ENCODE data around the gene ESPNL.

Gene ESPNL

DNA sequence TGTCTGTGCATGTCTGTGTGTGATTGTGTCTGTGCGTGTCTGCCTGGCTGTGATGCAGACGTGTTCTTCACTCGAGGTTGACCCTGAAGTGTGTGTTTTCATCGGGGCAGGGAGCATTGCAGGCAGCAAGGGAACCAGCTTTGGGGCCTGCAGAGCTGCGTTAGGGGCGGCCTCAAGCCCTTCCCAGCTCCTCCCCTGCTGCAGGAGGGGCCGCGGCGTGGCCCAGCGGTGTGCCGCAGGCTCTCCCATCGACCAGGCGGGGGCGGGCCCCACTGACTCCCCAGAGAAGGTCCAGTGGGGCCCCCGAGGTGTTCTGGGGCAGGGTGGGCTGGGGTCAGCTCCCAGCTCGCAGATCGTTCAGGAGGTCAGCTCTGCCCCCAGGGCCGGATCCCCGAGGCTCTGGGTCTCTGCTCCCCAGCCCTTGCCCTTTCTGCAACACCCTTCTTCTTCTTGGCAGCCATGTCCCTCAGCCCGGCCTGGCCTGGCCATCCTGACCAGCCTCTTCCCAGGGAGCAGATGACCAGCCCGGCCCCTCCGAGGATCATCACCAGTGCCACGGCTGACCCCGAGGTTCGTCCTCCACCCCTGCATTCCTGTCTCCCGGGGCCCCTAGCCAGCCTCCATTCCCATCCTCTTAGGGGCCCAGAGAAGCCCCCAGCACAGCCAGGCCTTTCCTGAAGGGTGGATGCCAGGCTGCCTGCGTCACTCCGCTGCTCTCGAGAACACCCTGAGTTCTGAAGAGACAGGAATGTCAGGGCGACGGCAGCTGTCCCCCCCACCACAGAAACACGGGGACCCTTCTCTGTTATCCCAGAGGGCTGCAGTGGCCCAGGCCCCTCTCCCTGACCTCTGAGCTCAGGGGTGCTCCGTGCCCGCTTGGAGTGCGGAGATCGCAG is 27.3 kb downstream of the ESPNL start:
- in situ Hi-C loops (cut with MboI; ENCODE audit: low sequenced_read_pairs): no loop called here

DNA sequence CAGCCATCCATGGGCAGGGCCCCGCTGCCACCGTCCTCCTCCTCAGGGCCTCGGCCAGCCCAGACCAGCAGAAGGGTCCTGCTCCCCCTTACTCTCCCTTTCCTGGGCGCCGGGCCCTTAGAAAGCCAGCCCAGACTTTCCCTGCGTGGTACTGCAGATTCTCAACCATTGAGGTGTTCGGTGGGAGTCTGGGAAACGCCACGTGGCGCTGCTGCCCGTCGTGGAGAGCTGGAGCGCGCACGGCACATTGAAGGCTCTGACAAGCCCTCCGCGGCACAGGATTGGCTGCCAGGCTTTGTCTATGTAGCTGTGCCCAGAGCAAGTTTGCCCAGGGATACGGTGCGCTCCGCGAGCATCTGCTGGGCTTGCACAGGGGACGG is 27.9 kb downstream of the ESPNL start:
- in situ Hi-C loops (cut with MboI; ENCODE audit: low sequenced_read_pairs): no loop called here

DNA sequence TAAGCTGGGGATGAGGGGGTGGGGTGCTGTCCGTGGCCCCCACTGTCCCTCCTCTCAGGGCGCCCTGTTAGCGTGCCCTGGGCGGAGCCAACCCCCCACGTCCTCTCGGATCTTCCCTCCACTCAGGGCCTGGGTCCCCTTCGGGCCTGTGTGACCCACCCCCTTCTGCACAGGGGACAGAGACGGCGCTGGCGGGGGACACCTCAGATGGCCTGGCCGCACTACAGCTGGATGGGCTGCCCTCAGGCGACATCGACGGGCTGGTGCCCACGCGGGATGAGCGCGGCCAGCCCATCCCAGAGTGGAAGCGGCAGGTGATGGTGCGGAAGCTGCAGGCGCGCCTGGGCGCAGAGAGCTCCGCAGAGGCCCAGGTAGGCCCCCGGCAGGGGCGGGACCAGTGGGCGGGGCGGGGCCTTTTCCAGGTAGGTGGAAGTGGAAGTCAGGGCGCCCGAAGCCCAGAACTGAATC is 28.4 kb downstream of the ESPNL start:
- in situ Hi-C loops (cut with MboI; ENCODE audit: low sequenced_read_pairs): no loop called here

DNA sequence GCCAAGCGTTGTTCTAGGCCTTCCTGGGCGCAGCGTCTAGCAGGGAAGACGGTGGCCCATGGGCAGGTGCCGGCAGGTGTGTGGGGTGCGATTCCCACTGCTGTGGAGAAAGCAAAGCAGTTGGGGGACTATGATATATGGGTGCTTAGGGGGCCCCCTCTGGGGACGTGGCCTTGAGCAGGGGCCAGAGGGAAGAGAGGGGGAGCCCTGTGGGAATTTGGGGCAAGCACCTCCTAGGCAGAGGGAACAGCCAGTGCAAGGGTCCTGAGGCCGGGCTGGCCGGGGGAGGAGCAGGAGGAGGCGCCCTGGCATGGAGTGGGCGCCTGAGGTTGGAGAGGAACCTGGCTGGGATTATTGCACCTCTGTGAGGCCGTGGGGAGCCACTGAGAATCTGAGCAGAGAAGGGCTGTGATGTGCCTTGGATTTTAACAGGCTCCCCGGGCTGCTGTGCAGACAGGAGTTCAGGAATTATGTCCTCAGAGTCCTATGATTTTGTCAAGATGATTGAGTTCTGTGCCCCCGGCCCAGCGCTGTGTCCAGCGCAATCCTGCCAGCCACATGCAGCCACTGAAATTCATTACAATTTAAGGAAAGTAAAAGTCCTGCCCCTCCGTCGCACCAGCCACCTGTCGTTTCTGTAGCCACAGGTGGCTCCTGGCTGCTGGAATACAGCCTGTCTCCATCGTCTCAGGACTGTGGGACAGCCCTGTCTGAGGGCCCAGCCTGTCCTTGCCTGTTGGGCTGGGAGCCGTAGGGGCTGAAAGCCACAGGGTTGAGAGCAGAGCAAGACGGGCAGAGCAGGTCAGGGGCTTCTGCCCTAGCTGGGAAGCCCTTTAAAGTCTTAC is 29.2 kb downstream of the ESPNL start:
- in situ Hi-C loops (cut with MboI; ENCODE audit: low sequenced_read_pairs): no loop called here

DNA sequence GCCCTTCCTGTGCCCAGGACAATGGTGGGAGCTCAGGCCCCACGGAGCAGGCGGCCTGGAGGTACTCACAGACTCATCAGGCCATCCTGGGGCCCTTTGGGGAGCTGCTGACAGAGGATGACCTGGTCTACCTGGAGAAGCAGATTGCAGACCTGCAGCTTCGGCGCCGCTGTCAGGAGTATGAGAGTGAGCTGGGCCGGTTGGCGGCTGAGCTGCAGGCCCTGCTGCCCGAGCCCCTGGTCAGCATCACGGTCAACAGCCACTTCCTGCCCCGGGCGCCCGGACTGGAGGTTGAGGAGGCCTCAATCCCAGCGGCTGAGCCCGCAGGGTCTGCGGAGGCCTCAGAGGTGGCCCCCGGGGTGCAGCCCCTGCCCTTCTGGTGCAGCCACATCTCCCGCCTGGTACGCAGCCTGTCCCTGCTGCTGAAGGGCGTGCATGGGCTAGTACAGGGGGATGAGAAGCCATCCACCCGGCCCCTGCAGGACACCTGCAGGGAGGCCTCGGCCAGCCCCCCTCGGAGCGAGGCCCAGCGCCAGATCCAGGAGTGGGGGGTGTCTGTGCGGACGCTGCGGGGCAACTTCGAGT is 30.1 kb downstream of the ESPNL start:
- in situ Hi-C loops (cut with MboI; ENCODE audit: low sequenced_read_pairs): no loop called here

DNA sequence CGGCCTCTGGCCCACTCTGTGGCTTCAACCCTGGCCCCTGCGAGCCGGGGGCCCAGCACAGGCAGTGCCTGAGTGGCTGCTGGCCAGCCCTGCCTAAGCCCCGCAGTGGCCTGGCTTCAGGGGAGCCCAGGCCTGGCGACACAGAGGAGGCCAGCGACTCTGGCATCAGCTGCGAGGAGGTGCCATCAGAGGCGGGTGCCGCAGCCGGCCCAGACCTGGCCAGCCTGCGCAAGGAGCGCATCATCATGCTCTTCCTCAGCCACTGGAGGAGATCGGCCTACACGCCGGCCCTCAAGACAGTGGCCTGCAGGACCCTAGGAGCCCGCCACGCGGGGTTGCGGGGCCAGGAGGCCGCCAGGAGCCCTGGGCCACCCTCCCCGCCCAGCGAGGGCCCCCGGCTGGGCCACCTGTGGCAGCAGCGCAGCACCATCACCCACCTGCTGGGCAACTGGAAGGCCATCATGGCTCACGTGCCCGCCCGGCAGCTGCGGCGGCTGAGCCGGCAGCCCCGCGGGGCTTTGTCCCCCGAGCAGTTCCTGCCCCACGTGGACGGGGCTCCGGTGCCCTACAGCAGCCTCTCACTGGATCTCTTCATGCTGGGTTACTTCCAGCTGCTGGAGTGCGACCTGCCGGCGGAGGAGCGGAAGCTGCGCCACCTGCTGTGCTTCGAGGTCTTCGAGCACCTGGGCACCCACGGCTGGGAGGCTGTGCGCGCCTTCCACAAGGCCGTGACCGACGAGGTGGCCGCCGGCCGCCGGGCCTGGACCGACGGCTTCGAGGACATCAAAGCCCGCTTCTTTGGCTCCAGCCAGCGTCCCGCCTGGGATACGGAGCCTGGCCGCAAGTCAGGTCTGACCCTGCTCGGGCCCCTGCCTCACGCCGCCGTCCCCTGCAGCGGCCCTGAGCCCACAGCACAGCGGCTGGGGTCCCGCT is 30.8 kb downstream of the ESPNL start:
- in situ Hi-C loops (cut with MboI; ENCODE audit: low sequenced_read_pairs): no loop called here

DNA sequence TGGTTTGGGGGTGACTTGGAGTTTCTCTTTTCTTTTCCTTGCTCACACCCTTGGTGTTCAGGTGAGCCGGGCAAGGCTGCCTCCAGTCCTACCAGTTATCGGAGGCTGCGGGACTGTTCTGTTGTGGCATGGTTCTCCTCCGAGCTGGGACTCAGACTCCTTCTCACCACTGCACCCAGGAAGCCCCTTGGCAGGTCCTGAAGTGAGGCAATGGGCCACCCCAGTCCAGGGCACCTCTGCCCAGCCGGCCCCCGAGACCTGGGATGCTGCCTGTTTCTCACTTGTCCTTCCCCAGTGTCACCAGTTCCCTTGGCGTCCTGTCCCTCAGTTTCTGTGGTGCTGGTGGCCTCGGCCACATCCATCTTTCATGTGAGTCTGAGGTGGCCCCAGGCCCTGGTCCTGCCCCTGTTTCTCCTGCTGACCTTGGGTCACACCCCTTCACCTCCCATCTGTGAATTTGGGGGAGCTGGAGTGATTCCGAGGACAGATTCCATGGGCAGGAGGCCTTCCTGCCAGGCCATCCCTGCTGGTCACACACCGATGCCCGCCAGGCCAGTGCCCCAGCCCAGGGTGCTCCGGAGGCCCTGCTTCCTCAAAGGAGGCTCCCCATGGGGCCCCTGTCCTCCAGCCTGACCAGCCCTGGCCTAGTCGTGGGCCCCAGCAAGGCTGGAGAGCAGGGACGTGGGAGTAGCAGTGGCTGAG is 31.8 kb downstream of the ESPNL start:
- in situ Hi-C loops (cut with MboI; ENCODE audit: low sequenced_read_pairs): no loop called here

DNA sequence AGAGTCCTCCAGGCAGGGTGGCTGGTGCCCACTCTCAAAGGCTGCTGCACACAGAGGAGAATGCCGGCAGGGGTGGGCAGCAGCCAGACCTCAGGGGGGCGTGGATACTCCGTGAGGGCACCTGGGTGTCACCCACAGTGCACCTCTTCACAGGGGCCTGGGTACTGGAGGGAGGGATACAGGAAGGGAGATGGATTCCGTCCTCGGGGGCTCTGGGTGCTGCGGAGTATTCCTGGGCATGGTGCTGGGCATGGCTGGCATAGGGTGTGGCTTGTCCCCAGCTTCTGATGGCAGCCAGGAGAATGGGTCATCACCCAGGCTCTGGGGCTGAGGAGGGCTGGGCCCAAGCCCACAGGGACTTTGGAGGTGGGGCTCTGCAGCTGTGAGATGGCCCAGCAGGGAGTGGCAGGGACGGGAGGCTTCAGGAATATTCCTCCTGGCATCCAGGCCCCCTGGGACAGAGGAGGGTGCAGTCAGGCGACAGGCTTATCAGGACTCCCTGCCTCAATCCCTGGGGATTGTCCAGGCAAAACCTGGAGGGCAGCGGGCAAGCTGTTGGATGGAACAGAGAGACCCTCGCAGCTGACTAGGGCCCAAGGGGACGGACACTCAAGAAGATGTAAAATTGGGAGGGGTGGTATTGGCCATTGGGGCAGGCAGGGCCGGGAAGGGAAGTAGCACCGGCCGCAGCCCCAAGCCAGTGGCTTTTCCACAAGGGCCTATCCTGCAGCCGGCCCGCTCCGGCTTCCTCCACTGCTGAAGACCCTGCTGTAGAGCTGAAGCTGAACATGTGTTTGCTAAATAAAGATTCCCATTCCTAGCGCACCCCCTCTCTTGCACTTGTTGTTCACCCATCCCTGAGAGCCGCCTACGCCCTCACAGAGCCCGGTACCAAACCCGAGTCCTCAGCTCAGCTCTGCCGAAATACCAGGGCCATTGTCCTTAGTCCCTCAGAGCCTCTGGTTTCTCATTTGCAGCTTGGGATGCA is 32.6 kb downstream of the ESPNL start:
- in situ Hi-C loops (cut with MboI; ENCODE audit: low sequenced_read_pairs): no loop called here

DNA sequence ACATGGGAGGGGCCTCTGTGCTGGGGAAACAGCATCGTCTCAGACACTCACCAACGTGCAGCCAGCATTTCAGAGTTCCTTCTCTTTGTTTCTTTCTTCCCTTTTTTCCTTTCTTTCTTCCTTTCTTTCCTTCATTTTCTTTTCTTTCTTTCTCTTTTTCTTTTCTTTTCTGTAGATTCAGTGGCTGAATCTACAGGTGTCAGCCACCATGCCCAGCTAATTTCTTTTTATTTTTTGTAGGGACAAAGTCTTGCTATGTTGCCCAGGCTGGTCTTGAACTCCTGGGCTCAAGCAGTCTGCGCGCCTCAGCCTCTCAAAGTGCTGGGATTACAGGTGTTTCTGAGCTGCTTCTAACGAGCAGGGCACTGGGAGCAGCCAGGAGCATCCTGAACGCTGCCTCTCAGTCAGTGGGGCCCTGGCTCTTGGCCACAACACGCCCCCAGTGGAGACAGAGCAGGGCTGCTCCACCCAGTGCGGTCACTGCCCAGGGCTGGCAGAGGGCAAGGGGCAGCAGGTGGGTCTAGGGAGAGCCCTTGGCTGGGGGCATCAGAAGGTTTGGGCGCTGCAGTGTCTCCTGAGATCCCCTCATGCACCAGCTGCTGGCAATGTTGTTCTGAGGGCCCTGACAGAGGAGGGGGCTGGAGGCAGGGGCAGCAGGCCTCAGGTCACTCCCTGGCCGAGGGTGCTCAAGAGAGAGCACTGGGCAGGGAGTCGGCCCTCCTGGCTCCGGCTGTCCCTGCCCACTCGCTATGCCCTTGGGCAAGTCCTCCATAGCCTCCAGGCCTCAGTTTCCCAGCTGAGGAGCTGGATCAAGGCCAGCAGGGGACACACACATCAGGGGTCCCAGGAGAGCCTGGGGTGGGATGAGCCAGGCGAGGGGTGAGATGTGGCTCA is 33.6 kb downstream of the ESPNL start:
- in situ Hi-C loops (cut with MboI; ENCODE audit: low sequenced_read_pairs): no loop called here

DNA sequence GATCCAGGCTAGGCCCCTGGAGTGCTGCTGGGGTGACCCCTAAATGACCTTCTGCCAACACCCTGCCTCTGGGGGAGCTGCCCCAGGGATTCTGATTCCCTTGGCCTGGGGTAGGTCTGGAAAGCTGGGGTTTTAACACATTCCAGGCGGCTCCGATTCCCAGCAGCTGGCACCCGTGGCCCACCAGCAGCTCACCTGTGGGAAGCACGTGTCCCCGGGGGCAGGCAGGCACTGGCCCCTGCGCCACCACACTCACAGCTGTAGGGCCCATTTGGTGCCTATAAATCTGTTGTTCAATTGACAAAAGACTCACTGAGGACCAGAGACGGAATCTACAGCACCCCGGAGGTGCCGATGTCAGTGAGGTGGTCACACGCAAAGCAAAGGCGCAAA is 34.2 kb downstream of the ESPNL start:
- in situ Hi-C loops (cut with MboI; ENCODE audit: low sequenced_read_pairs): no loop called here

DNA sequence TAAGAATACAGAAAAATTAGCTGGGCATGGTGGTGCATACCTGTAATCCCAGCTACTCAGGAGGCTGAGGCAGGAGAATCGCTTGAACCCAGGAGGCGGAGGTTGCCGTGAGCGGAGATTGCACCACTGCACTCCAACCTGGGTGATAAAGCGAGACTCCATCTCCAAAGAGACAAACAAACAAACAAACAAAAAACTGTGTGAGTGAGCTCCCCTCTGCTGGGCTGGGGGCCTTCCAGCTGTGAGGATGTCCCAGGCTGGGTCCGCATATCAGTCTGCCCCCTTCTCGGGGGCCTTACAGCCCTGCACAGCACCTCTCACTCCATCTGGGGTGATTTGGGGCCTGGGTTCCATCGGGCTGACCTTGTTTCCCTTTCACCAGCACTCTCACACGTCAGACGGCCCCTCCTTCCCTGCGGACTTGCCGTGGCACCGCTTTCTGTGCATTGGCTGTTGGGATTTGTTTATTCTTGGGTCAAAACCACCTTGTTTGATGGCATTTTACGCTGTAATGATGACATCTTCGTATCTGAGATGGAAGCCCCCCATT is 35.5 kb downstream of the ESPNL start:
- in situ Hi-C loops (cut with MboI; ENCODE audit: low sequenced_read_pairs): no loop called here

DNA sequence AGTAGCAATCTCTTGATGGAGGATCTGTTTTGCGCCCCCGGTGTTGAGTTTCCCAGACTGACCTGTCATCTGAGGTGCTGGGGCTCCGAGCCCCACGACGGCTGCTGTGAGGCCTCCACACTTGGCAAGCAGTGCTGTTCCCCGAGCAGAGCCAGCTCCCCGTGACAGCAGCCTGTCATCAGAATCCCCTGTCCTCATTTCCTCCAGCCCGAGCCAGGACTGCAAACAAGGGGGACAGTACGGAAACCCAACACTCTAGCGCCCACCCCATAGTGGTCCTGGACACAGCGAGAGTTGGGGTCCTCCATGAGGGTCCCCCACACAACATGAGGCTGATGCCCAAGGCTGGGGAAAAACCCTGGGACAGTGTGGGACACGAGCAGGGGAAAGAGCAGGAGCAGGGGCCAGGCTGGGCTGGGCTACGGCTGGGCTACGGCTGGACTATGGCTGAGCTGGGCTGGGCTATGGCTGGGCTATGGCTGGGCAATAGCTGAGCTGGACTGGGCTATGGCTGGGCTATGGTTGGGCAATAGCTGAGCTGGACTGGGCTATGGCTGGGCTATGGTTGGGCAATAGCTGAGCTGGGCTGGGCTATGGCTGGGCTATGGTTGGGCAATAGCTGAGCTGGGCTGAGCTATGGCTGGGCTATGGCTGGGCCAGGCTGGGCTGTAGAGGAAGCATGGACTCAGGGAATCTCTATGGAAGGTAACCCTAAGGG is 36.8 kb downstream of the ESPNL start:
- in situ Hi-C loops (cut with MboI; ENCODE audit: low sequenced_read_pairs): no loop called here

DNA sequence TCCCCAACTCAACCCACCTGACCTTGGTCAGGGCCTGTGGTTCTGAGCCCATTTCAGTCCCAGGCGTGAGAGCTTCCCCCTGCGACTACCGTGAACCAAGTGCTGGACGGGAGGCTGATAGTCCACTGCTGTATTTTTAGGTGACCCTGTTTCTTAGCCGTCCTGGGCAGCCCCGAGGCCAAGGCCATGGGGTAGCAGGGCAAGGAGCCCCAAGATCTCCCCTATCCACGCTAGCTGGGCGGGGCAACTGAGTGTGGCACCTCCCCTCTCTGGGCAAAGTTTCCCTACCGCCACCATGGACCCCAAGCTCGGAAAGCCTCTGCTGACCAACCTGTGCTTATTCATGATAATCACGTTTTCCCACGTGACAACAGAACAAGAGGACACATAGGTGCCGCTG is 37.7 kb downstream of the ESPNL start:
- in situ Hi-C loops (cut with MboI; ENCODE audit: low sequenced_read_pairs): no loop called here

DNA sequence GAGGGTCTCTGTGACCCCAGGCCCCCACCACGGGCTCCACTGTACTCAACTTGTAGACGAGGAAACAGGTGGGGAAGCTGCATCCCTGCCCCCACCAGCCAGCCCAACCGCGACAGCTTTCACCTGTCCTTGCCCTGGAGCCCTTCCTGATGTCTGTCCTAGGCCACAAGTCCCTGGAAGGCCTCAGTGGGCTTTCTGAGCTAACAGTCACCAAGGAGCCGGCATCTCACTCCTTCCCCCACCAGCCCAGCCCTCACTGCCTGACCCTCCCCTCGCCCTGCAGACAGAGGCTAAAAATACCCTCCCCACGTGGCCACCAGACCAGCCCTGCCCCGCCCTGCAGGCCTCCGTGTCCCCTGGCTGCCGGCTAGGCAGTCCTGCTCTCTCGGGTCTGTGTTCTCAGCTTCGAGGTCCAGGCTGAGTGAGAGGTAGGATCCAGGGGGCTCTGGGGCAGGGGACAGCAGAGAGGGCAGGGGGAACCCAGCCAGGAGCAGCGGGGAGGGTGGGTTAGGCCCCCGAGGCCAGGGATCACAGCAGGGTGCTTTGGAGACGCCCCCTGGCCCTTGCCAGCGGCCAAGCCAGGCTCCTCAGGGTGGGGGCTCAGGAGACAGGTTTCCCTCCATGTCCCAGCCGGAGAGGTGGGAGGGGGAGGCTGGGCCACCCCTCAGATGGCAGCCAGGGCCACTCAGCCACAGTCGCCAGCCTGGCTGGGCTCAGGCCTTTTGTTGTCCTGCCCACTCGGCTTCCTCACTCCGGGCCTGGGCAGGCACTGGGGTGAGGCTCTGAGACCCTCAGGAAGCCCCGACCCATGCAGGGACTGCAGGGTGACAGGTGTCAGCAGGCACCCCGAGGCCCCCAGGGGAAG is 38.4 kb downstream of the ESPNL start, which contains the start of gene KLHL30:
Gene KLHL30, plus strand, starts transcription at position 338 of the 865 bp plus-strand sequence. CDS start 2,087 bp downstream, outside the sequence.
- in situ Hi-C loops (cut with MboI; ENCODE audit: low sequenced_read_pairs): no loop called here

DNA sequence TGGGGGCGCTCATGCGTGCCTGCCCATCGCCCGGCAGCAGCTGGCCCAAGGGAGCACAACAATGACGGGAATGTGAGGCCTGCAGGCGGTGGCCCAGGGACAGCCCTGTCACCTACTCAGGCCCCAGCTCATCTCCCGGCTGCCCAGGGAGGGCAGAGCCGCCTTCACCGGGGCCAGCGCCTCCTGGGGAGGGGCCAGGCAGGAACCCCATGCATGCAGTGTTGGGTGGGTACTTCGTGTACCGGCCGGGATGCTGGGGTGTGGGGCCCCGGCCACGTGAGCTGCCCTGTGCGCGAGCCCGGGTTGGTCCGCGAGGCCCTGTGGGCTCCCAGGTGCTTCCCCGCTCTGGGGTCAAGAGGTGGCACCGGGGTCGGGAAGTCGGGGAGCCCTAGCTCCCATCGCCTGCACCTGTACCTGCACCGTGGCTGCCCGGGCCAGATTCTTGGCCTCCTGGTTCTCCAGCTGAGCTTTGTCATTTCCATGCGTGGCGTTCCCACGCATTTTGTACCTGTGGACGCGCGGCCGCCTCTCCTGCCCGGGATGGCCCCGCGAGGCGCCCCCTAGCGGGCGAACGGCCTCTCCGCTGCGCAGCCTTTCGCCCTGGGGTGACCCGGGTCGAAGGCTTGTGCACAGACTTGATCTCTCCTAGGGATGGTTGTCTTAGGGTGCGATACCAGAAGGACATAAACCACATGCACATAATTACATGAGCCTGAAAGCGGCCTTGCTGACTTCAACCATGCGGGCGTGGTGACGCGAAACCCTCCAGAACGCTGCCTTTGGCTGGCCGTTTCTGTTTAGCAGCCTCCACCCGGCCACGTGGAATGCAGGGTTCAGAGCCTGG is 39.3 kb downstream of the ESPNL start:
- in situ Hi-C loops (cut with MboI; ENCODE audit: low sequenced_read_pairs): no loop called here

Measured in hTERT RPE-1 (cell line).